ENCODE results near the gene DDIT3. TPM values are rescaled to one million over a fixed set of nuclear protein-coding genes. Genes with fewer than 3 reads are reported as not detected.

The DDIT3 gene
- total RNA-seq, 2 experiments from 2014 or later, result 30.7 to 33.4 TPM

GRCh38 chr12:57550641-57551549 lies 30.6 kb upstream of the DDIT3 start:
- Mint-ChIP-seq H3K36me3 (peaks cover 2% of the 10 kb centered on the region), H3K27me3 (peaks cover 6% of the 10 kb centered on the region), H3K4me3 (peak overlapping the region; percentile 82), H3K9me3 (no peaks in the 10 kb centered on the region), H3K4me1 (peaks cover 24% of the 10 kb centered on the region), H3K27ac (no peak overlapping the region)
- no peak for DNase-seq

GRCh38 chr12:57549909-57550640 lies 29.8 kb upstream of the DDIT3 start, which contains the start of gene KIF5A:
Gene KIF5A (plus strand): TSS chr12:57550044. CDS start chr12:57550272, 228 bp downstream.
- DNase-seq, result peak; percentile 79
- H3K4me3 Mint-ChIP-seq, result peak within 1 kb of the TSS; percentile 82
- H3K4me1 Mint-ChIP-seq, result peaks cover 31% of the 10 kb centered on the region
- H3K36me3 Mint-ChIP-seq, result peaks cover 8% of the 10 kb centered on the region
- no peak within 1 kb of the TSS for H3K27ac Mint-ChIP-seq
- peaks cover 6% of the 10 kb centered on the region for H3K27me3 Mint-ChIP-seq
- no peaks in the 10 kb centered on the region for H3K9me3 Mint-ChIP-seq

GRCh38 chr12:57549203-57549908 lies 29.0 kb upstream of the DDIT3 start:
- H3K4me3 Mint-ChIP-seq, result peak overlapping the region; percentile 82
- H3K27me3 Mint-ChIP-seq, result peaks cover 6% of the 10 kb centered on the region
- peaks cover 9% of the 10 kb centered on the region for H3K36me3 Mint-ChIP-seq
- DNase-seq, result no peak
- H3K9me3 Mint-ChIP-seq, result no peaks in the 10 kb centered on the region
- no peak overlapping the region for H3K27ac Mint-ChIP-seq
- peaks cover 36% of the 10 kb centered on the region for H3K4me1 Mint-ChIP-seq

- Mint-ChIP-seq H3K36me3 (peaks cover 9% of the 10 kb centered on the region), H3K9me3 (no peaks in the 10 kb centered on the region), H3K4me1 (peaks cover 42% of the 10 kb centered on the region), H3K27ac (no peak overlapping the region), H3K27me3 (peaks cover 6% of the 10 kb centered on the region), H3K4me3 (no peak overlapping the region)
- no peak for DNase-seq
Measured at GRCh38 chr12:57548488-57548887, 28.2 kb upstream of the DDIT3 start.

- no peaks in the 10 kb centered on the region for H3K9me3 Mint-ChIP-seq
- H3K36me3 Mint-ChIP-seq, result peaks cover 9% of the 10 kb centered on the region
- DNase-seq, result no peak
- peaks cover 42% of the 10 kb centered on the region for H3K4me1 Mint-ChIP-seq
- no peak overlapping the region for H3K4me3 Mint-ChIP-seq
- peaks cover 6% of the 10 kb centered on the region for H3K27me3 Mint-ChIP-seq
- no peak overlapping the region for H3K27ac Mint-ChIP-seq
Measured at GRCh38 chr12:57548013-57548315, 27.6 kb upstream of the DDIT3 start.

GRCh38 chr12:57547288-57548012 lies 27.1 kb upstream of the DDIT3 start:
- Mint-ChIP-seq H3K27me3 (peaks cover 6% of the 10 kb centered on the region), H3K27ac (peak overlapping the region; percentile 61), H3K9me3 (no peaks in the 10 kb centered on the region), H3K4me1 (peaks cover 42% of the 10 kb centered on the region), H3K36me3 (peaks cover 9% of the 10 kb centered on the region), H3K4me3 (peak overlapping the region; percentile 95)
- no peak for DNase-seq

- no peaks in the 10 kb centered on the region for H3K9me3 Mint-ChIP-seq
- peak within 1 kb of the TSS; percentile 95 for H3K4me3 Mint-ChIP-seq
- H3K4me1 Mint-ChIP-seq, result peaks cover 42% of the 10 kb centered on the region
- H3K27ac Mint-ChIP-seq, result peak within 1 kb of the TSS; percentile 91
- DNase-seq, result peak; percentile 96
- peaks cover 6% of the 10 kb centered on the region for H3K27me3 Mint-ChIP-seq
- H3K36me3 Mint-ChIP-seq, result peaks cover 9% of the 10 kb centered on the region
Measured at GRCh38 chr12:57546438-57547287, 26.3 kb upstream of the DDIT3 start, which contains the start of gene DCTN2. Gene DCTN2 (minus strand): TSS chr12:57547192. CDS start chr12:57547063, 129 bp downstream.

GRCh38 chr12:57545809-57546437 lies 25.6 kb upstream of the DDIT3 start:
- H3K27me3 Mint-ChIP-seq, result peaks cover 6% of the 10 kb centered on the region
- peaks cover 40% of the 10 kb centered on the region for H3K4me1 Mint-ChIP-seq
- H3K36me3 Mint-ChIP-seq, result peaks cover 9% of the 10 kb centered on the region
- H3K4me3 Mint-ChIP-seq, result peak overlapping the region; percentile 95
- no peak for DNase-seq
- H3K27ac Mint-ChIP-seq, result peak overlapping the region; percentile 91
- no peaks in the 10 kb centered on the region for H3K9me3 Mint-ChIP-seq

- H3K27me3 Mint-ChIP-seq, result peaks cover 2% of the 10 kb centered on the region
- no peak overlapping the region for H3K4me3 Mint-ChIP-seq
- H3K4me1 Mint-ChIP-seq, result peaks cover 34% of the 10 kb centered on the region
- peaks cover 9% of the 10 kb centered on the region for H3K36me3 Mint-ChIP-seq
- no peak for DNase-seq
- H3K27ac Mint-ChIP-seq, result no peak overlapping the region
- no peaks in the 10 kb centered on the region for H3K9me3 Mint-ChIP-seq
Measured at GRCh38 chr12:57543581-57543980, 23.3 kb upstream of the DDIT3 start.

- Mint-ChIP-seq H3K36me3 (peaks cover 9% of the 10 kb centered on the region), H3K27me3 (no peaks in the 10 kb centered on the region), H3K27ac (no peak overlapping the region), H3K4me1 (peaks cover 28% of the 10 kb centered on the region), H3K4me3 (no peak overlapping the region), H3K9me3 (no peaks in the 10 kb centered on the region)
- no peak for DNase-seq
Measured at GRCh38 chr12:57541717-57542116, 21.4 kb upstream of the DDIT3 start.

GRCh38 chr12:57541001-57541400 lies 20.7 kb upstream of the DDIT3 start:
- Mint-ChIP-seq H3K27me3 (no peaks in the 10 kb centered on the region), H3K27ac (no peak overlapping the region), H3K9me3 (no peaks in the 10 kb centered on the region), H3K4me1 (peaks cover 25% of the 10 kb centered on the region), H3K36me3 (peaks cover 8% of the 10 kb centered on the region), H3K4me3 (no peak overlapping the region)
- no peak for DNase-seq

- Mint-ChIP-seq H3K4me3 (no peak overlapping the region), H3K36me3 (no peaks in the 10 kb centered on the region), H3K9me3 (no peaks in the 10 kb centered on the region), H3K4me1 (peaks cover 12% of the 10 kb centered on the region), H3K27me3 (no peaks in the 10 kb centered on the region), H3K27ac (no peak overlapping the region)
- DNase-seq, result no peak
Measured at GRCh38 chr12:57539134-57539768, 18.9 kb upstream of the DDIT3 start.

GRCh38 chr12:57536597-57536942 lies 16.3 kb upstream of the DDIT3 start:
- Mint-ChIP-seq H3K36me3 (peaks cover 8% of the 10 kb centered on the region), H3K4me1 (peaks cover 5% of the 10 kb centered on the region), H3K4me3 (no peak overlapping the region), H3K27me3 (no peaks in the 10 kb centered on the region), H3K27ac (no peak overlapping the region), H3K9me3 (no peaks in the 10 kb centered on the region)
- no peak for DNase-seq
